OCI-LY3 (cell line): ENCODE data around the gene C1QTNF6.

ENCODE experiments used
- CTCF ChIP-seq: fragments of 200-600, 300-600 bp; sonication (generic); IDR thresholded peaks from 2 replicates; pipeline ENCODE4 v1.5.1; 2014; ENCODE audit warnings: antibody characterized with exemption, low read length, low read depth
- EZH2phosphoT487 ChIP-seq: fragments of 200-600 bp; shearing (Covaris generic); IDR thresholded peaks from 2 replicates; pipeline ENCODE4 v1.6.1; 2018; ENCODE audit warnings: antibody characterized with exemption, mixed run types, low read depth

GRCh38 chr22:37220543-37220981, 32.5 kb upstream of the C1QTNF6 start:
- no peak for TF ChIP-seq CTCF
- no peak for TF ChIP-seq EZH2phosphoT487
